HG02642 (cell line): ENCODE results near the gene TPRX2.
"Not testable (repeated sequence)": the region's sequence is repeated elsewhere in the genome, so short reads cannot be mapped to it uniquely, and the experiment has no call there.

Experiments used
- ATAC-seq: cut with Tn5 transposase; IDR thresholded peaks from one replicate; pipeline ENCODE4 v1.9.1; 2021; ENCODE audit warnings: mild to moderate bottlenecking; ENCODE audit not compliant: unreplicated experiment, poor library complexity

Gene TPRX2, protein sequence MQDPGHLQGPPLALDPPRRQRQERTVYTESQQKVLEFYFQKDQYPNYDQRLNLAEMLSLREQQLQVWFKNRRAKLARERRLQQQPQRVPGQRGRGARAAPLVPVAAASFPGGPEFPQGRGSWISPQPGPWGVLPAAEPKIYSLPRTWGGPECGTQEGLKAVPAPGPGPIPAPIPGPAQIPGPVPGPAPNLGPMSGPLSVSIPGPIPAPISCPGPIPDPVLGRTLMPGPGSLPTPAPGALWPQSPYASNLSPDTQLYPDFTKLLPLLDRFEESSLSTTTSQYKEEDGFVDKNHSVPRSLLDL

DNA sequence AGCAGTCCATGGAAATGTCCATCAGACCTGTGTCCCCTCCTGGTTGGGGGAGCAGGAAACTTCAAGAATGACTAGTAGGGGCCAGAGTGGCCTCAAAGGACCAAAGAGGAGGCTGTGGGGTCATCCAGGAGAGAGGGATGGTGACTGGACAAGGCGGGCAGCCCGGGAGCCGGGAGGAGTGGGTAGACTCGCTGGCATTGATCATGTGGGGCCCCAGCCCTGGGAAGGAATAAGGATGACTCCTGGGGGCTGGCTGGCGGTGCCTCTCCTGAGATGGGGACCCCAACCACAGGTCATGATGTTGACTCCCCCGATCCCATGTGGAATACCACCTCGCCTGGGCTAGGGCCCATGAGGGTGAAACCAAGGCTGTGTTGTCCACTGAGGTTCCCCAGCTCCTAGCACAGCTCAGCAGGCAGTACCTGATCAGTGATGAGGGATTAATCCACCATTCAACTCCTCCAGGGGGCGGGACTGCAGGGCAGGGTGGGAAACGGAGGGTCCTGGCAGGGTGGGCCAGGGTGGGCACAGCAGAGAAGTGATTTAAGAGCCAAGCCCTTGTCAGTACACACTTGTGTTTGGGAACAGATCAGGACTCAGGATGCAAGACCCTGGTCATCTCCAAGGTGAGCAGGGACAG is at the start of gene TPRX2:
TSS of gene TPRX2 (plus strand) at position 590 of the 640 bp plus-strand sequence. CDS start at position 602, 12 bp downstream.
- not testable (repeated sequence) for ATAC-seq

DNA sequence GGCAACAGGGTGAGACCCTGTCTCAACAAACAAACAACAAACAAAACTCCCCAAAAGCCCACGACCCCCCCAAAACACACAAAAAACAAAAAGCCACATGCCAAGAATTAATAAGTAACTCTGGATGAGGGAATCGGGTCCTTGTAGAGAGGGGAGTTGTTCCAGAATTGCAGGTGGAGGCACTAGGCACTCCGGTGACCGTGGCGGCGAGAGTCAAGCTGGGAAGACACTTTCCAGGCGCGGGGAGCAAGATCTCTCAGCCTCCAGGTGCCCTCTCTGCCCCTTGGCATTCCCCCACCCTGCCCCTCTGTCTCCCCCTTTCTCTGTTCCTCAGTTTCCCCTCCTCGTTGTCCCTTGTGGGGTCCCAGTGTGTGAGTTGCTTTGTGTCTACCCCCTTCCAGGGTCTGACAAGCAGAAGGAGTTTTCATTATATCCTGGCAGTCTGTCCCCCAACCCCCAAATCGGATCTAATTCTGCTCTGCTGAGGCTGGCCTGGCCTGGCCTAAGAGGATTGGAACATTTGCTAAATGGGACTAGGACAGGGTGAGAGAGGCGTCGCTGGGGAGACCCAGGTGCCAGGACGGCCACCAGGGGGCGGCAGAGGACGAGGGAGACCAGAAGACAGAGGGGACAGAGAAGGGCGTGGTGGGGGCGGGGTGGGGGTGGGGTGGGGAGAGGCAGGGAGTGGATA is 45.6 kb upstream of the TPRX2 start:
- no peak for ATAC-seq

DNA sequence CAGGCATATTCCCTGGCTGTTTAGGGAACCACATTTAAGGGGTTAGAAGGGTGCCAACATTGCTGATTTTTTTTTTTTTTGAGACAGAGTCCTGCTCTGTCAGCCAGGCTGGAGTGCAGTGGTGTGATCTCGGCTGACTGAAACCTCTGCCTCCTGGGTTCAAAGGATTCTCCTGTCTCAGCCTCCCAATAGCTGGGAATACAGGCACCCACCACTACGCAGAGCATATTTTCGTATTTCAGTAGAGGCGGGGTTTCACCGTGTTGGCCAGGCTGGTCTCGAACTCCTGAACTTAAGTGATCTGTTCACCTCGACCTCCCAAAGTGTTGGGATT is 45.1 kb upstream of the TPRX2 start:
- no peak for ATAC-seq

DNA sequence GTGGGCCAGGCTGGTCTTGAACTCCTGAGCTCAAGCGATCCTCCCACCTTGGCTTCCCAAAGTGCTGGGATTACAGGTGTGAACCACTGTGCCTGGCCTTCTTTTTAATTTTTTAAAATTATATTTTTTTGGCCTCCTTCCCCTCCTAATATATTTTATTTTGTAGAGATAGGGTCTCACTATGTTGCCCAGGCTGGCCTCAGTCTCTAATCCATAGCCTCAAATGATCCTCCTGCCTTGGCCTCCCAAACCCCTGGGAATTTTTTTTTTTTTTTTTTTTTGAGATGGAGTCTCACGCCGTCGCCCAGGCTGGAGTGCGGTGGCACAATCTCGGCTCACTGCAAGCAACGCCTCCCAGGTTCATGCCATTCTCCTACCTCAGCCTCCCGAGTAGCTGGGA is 42.8 kb upstream of the TPRX2 start:
- not testable (repeated sequence) for ATAC-seq

DNA sequence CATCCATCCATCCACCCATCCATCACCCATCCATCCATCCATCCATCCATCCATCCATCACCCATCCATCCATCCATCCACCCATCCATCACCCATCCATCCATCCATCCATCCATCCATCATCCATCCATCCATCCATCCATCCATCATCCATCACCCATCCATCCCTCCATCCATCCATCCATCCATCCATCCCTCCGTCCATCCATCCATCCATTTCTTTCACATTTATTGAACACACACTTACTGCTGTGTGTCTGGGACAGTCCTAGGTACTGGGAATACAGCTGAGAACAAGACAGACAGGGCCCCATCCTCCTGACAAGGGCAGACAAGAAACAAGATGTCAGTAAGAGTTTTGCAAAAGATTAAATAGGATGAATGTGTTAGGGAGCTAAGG is 40.8 kb upstream of the TPRX2 start:
- not testable (repeated sequence) for ATAC-seq

DNA sequence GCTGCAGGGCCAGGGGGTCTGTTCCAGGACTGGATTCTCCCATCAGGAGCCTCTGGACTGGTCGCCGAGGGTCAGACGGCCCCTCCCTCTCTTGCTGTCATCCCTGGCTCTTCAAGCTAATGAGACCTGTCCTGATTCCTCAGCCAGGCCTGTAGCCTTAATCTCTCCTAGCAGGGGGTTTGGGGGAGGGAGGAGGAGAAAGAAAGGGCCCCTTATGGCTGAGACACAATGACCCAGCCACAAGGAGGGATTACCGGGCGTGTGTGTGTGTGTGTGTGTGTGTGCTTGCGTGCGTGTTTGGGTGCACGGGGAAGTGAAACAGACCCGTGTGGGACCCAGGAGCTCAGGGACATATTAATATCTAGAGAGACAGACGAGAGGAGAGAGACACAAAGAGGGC is 39.2 kb upstream of the TPRX2 start:
- ATAC-seq = no peak

DNA sequence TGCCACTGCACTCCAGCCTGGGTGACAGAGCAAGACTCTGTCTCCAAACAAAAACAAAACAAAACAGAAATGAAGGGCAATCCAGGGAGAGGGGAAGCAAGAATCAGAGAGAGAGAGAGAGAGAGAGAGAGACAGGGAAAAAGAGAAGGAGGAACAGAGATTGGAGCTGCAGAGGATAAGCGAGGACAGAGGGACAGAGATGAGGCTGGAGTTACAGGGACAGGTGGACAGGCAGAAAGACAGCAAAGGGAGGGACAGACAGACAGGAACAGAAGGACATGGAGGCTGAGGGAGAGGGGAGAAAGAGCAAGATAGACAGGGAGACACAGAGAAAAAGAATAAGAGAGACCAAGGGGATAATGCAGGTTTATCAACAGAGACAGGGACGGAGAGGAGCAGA is 38.6 kb upstream of the TPRX2 start:
- ATAC-seq = no peak

DNA sequence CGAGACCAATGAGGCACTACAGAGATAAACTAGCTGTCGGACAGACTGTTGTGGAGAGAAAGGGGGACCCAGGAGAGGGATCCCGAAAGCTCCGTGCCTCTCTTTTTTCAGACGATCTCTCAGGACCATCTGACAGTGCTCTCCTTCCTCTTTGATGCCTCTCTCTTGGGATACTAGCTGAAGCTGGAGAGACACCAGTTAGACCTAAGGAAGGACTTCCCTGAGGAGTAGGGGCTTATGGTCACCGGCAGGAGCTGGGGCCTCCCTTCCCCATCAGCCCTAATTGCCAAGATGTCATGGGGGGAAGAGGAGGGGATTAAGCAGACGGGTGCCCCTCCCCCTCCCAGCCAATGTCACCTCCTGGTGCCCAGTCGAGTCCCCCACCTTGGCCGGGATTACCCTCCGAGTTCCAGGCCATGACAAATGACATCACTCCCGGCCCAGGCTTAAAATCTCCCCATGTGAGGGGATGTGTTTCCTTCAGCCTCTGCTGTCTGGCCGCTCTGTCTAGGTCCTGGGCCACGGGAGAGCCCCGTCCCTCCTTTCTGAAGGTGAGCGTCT is 37.5 kb upstream of the TPRX2 start, which contains the start of gene CRX:
TSS of gene CRX (plus strand) at position 478 of the 561 bp plus-strand sequence. CDS start 12,507 bp downstream, outside the sequence.
- ATAC-seq = no peak

DNA sequence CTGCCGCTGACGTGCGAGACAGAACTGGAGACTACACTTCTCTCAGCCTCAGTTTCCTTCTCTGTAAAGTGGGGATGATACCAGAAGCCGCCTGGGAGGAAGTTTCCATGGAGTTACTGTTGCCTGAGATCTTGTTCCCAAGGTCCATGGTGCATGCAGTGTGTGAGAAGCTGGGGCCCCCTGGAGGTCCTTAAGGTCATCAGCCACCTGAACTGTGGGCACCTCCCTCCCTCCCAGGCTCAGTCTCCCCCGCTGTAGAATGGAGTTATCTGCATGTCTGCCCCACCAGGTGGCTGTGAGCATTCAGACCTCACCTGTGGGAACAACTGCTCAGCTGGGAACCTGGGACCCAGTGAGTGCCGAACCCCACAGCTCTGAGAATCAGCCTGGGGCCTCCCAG is 34.6 kb upstream of the TPRX2 start:
- ATAC-seq = no peak

DNA sequence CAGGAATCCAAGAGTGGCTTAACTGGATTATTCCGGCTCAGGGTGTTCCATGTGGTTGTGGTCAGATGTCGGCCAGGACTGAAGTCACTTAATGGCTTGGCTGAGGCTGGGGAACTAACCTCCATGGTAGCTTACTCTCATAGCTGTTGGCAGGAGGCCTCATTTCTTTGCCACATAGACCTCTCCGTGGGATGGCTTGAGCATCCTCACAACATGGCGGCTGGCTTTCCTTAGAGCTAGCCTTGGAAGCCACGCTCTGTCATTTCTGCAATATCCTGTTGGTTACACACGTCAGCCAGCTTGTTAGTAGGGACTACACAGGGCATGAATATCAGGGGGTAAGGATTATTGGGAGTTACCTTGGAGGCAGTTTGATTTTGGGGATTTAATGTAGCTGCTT is 32.2 kb upstream of the TPRX2 start:
- ATAC-seq = no peak

DNA sequence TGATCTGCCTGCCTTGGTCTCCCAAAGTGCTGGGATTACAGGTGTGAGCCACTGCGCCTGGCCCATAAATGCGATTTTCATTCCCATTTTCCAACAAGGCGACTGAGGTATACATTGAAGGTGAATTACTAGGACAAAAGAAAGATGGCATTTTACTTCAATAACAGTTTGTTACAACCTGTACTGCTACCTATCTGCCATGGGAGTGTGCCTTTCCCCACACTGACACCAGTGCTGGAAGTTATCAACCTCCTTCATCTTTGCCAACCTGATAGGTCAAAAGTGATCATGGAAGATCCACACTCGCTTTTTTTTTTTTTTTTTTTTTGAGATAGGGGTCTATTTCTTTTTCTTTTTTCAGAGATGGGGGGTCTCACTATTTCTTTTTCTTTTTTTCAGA is 26.3 kb upstream of the TPRX2 start:
- no peak for ATAC-seq

DNA sequence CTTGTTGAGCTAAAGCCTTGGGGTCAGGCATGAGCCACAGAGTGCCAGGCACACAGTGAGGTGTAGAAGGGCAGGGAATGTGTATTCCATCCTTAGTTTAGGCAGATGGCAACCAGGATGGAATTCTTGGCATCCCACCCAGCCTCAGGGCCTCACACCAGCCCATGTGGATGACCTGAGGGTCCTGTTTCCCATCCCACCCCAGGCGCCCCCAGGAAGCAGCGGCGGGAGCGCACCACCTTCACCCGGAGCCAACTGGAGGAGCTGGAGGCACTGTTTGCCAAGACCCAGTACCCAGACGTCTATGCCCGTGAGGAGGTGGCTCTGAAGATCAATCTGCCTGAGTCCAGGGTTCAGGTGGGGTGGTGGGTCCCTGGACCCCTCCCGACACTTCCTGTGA is 23.0 kb upstream of the TPRX2 start:
- ATAC-seq = no peak

DNA sequence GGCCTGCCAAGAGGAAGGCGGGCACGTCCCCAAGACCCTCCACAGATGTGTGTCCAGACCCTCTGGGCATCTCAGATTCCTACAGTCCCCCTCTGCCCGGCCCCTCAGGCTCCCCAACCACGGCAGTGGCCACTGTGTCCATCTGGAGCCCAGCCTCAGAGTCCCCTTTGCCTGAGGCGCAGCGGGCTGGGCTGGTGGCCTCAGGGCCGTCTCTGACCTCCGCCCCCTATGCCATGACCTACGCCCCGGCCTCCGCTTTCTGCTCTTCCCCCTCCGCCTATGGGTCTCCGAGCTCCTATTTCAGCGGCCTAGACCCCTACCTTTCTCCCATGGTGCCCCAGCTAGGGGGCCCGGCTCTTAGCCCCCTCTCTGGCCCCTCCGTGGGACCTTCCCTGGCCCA is 19.6 kb upstream of the TPRX2 start:
- no peak for ATAC-seq

DNA sequence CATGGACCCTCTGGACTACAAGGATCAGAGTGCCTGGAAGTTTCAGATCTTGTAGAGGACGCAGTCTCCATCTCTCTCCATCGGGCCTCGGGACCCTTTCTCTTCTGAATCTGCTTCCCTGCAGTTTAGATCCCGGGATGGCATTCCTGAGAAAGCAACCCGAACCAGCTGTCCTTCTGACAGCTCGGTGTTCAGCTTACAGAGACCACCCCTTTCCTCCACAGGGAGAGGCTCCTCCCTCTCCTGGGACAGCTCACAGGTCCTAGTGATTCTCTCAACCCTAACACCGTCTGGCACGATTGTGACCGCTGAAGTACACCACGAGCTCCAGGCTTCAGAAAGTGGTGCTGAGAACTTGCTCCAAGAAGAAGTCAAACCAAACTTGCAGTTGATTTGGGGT is 19.1 kb upstream of the TPRX2 start:
- no peak for ATAC-seq

DNA sequence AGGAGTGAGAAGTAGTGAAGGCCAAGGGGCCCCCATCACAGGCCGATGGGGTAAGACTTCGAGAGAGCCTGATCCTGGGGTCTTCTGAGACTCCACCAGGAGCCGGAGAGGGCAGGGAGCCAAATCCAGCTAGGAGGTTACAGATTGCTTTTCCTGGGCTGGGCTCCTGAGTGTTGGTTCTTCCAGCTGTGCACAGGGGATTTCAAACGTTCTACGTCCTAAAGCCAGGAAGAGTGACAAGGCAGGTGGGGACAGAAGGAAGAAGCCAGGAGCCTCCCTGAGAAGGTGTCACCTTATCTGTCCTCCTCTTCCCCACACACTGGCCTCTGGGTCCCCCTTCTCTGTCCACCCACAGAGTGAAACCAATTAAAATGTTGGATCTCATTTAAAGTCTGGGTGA is 16.1 kb upstream of the TPRX2 start:
- no peak for ATAC-seq

DNA sequence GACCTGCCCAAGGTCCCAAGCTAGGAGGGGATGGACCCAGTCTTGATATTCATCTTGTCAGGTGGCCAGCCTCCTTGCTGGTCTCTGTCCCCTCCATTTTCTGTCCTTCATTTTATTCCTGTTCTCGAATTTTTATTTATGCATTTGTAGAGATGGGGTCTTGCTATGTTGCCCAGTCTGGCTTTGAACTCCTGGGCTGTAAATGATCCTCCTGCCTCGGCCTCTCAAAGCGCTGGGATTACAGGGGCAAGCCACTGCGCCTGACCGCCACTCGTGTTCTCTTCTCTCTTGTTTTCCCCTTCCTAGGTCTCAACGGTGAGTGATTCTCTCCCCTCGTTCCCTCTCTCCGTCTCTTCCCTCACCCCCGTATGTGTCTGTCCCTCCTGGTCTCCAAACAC is 10.6 kb upstream of the TPRX2 start:
- ATAC-seq = no peak

DNA sequence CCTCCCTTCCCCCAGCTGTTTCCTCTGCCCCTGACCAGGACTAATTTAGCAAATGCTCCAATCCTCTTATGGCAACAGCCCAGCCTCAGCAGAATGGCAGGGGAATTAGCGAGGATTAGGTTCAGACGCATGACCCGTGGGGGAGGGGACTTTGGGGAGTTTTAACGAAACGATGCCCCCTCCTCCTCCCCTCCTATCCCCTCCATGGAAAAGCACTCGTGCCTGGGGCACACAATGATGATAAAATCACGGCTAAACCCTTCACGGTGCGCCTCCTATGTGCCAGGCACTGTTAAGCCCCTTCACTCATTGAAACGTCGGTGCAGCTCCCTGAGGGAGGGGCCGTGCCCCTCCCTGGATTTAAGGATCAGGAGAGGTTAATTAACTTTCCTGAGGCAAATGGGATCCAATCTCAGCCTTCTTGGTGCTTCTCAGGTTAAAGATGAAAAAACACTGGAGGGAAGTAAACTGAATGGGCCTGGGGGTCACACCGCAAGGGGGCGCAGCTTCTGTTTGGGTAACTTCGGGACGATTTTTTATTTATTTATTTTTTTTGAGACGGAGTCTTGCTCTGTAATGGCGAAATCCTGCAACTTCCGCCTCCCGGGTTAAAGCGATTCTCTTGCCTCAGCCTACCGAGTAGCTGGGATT is 10.1 kb upstream of the TPRX2 start:
- no peak for ATAC-seq

DNA sequence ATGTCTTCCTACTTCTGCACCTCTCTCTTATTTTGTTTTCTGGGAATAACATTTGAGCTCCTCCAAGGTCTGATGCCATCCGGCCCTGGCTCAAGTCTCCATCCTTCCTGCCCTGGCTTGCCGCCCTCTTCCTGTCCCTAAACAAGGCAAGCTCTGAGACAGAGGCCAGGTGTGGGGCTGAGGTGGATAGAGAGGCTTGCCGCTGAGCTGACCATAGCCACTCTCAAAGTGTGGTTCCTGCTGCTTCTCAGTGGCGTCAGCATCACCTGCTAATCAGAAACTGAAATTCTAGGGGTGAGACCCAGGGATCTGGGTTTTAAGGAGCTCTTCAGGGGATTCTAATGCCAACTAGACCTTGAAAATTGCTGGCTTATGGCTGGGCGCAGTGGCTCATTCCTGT is 6.0 kb upstream of the TPRX2 start:
- no peak for ATAC-seq

DNA sequence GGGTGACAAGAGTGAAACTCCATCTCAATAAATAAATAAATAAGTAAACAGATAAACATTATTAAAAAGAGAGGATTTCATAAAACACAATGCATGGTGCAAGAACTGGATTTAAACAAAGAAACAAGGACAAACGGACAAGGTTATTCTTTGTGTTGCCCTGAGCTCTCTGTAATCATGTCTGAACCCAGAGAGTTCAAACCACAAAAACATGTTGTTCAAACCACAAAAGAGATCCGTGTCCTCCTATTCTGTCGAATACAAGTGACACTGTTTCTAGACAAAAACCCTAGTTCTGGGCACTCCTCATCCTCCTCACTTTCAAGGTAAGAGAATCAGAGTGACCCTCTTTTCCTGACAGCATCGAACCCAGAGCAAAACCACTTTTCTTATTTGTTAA is 4.6 kb upstream of the TPRX2 start:
- ATAC-seq = no peak

DNA sequence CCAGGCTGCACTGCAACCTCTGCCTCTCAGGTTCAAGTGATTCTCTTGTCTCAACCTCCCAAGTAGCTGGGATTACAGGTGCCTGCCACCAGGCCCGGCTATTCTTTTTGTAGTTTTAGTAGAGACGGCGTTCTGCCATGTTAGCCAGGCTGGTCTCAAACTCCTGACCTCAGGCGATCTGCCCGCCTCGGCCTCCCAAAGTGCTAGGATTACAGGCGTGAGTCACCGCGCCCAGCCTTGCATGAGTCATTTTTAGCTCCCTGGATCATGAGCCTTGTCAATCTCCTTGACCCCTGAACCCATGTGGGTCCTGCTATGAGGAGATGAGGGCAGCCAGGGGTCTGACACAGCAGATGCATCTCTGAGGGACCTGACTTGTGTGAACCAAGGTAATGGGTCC is 804 bp upstream of the TPRX2 start:
- not testable (repeated sequence) for ATAC-seq

DNA sequence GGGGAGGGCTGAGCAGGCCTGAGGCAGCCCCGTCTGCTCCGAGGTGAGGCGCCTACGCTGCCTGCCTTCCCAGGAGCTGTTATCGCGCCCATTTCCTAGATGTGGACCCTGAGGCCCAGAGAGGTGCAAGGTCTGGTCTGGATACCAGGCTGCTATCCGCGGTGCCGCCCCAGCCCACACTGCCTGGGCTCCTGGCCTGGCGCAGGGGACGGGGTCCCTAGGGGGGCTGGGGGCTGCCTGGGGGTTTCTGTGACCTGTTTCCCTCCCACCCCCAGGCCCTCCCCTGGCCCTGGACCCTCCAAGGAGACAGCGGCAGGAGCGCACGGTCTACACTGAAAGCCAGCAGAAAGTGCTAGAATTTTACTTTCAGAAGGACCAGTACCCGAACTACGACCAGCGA is 803 bp downstream of the TPRX2 start:
- ATAC-seq = not testable (repeated sequence)
